ENCODE results near the gene MRPS7.

The MRPS7 gene

GRCh38 chr17:75313941-75314551 is 52.4 kb downstream of the MRPS7 start:
- DNase-seq (ENCODE audit: low read depth) = no peak

DNA sequence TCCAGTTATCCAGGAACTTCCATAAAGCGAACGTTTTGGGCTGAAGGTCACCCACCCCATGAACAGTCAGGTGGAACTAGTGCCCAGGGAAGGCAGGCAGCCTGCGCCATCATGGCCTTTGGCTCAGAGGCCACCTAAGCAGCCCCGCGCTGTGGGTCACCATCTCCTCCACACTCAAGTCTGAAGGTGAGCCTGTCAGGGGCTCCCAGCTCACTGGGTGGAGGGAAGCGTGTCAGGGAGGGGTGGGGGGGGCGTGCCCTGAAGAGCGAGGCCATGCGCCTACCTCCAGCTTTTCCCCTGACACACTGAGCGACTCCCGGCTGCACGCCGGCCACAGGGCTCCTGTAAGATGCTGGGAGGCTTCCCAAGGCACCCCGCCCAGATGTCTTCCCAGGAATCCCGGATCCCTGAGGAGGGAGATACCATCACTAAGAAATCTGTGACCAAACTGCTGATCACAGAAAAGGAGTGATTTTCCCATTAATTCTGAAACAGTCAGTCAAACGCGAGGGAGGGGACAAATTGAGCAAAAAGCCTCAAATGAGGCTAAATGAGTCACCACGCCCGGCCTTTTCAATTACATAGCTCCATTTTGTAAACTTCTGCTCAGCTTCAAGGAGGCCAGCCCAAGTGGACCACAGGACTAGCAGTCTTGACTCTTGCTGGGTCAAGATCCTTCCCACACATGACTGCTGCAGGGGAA is 54.0 kb downstream of the MRPS7 start:
- no peak for DNase-seq (ENCODE audit: low read depth)

All from stimulated activated CD8-positive, alpha-beta memory T cell treated with anti-CD3 and anti-CD28 coated beads, Interleukin-15, amount 100 ng/mL, for 1 hour (primary cell).